Kidney epithelial cell (primary cell): Measurements from ENCODE around the gene ELOVL6. TPM values are rescaled to one million over a fixed set of nuclear protein-coding genes. Genes with fewer than 3 reads are reported as not detected.

ENCODE experiments used
- DNase-seq: peaks from one replicate; pipeline ENCODE4 v3.0.0-alpha.2; 2010; ENCODE audit warnings: low read depth
- H3K27me3 ChIP-seq: 2 replicates; pipeline ENCODE4 v1.6.0; 2011; ENCODE audit warnings: low read length; ENCODE audit not compliant: control insufficient read depth, insufficient read depth
- H3K36me3 ChIP-seq: 2 replicates; pipeline ENCODE4 v1.5.1; 2011; ENCODE audit warnings: low read length; ENCODE audit not compliant: control insufficient read depth, insufficient read depth
- H3K4me3 ChIP-seq: 2 replicates; pipeline ENCODE4 v1.5.1; 2011; ENCODE audit warnings: low read depth, mild to moderate bottlenecking, control low read depth, low read length
- total RNA-seq: library from RNA; depleted of rRNA; stranded (reverse); fragments of >200 nt; gene quantifications from 2 replicates; pipeline ENCODE4 v1.2.3, GENCODE V29; 2015
- TF ChIP-seq, protein P1 (sequence below): IDR thresholded peaks from 2 replicates; pipeline ENCODE4 v1.5.1; 2011; ENCODE audit warnings: mild to moderate bottlenecking, moderate library complexity, low read length, control low read depth, inconsistent platforms; ENCODE audit not compliant: insufficient read depth, poor library complexity, severe bottlenecking

The ELOVL6 gene
- total RNA-seq, 1 donor from 2014 or later: 21.6 TPM

DNA sequence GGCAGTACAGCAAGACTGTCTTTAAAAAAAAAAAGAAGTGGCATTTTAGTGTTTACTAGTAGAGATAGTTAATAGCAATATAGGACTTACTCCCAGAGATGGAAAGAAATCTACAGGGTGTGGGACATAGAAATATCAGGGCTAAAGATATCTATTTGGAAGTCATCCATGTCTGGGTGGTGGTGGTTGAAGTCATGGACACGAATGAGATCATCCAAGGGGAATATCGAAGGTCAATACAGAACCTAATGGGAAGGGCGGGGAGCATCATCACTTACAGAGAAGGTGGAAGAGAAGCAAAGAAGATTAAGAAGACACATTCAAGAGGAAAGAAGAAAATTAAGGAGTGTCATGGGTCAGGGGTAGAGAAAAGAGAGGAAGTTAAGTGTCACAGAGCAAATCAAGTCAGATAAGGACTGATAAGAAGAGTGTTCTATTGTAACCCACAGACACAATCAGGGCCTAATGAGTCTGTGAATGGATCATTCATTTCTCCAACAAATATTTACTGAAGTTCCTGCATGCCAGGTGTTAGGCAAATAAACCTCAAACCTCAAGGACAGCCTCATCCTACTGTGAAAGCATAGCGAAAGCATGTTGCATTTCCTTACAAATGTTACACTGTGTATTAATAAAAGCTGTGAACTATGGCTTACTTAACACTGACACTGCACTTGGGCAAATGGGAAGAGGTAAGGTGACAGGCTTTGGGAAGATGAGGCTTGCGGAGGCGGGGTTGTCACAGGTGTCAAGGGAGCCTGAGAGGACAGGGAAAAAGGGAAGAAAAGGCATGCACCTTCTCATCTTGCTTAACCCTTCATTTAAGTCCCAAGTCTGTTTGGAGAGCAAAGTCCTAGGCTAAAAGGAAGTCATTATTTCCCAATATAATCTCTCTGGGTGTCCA, 65.3 kb downstream of the ELOVL6 start:
- no peak for DNase-seq
- Histone ChIP-seq H3K36me3 (no peaks in the 10 kb centered on the region), H3K27me3 (no peaks in the 10 kb centered on the region), H3K4me3 (no peak overlapping the region)
- TF ChIP-seq, protein P1, sequence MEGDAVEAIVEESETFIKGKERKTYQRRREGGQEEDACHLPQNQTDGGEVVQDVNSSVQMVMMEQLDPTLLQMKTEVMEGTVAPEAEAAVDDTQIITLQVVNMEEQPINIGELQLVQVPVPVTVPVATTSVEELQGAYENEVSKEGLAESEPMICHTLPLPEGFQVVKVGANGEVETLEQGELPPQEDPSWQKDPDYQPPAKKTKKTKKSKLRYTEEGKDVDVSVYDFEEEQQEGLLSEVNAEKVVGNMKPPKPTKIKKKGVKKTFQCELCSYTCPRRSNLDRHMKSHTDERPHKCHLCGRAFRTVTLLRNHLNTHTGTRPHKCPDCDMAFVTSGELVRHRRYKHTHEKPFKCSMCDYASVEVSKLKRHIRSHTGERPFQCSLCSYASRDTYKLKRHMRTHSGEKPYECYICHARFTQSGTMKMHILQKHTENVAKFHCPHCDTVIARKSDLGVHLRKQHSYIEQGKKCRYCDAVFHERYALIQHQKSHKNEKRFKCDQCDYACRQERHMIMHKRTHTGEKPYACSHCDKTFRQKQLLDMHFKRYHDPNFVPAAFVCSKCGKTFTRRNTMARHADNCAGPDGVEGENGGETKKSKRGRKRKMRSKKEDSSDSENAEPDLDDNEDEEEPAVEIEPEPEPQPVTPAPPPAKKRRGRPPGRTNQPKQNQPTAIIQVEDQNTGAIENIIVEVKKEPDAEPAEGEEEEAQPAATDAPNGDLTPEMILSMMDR: no peak

DNA sequence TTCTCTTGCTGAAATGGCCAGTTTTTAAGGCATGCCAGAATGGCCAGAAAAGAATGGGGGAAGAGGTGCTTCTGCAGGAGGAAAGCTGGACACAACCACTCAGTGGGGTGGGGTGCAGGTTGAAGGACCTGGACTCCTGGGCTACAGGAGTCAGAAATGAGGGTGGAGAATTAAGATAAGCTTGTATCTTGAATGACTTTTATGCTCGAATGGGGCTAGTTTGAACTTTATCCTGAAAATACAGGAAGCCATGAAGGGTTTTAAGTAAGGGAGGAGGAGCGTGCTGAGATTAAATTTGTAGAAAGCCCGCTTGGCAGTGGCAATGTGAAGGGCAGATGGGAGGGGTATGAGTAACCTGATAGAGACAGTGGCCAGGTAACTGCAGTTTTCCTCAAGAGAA, 66.5 kb downstream of the ELOVL6 start:
- Histone ChIP-seq H3K4me3 (no peak overlapping the region), H3K36me3 (no peaks in the 10 kb centered on the region), H3K27me3 (no peaks in the 10 kb centered on the region)
- TF ChIP-seq, protein P1: no peak
- DNase-seq: no peak

DNA sequence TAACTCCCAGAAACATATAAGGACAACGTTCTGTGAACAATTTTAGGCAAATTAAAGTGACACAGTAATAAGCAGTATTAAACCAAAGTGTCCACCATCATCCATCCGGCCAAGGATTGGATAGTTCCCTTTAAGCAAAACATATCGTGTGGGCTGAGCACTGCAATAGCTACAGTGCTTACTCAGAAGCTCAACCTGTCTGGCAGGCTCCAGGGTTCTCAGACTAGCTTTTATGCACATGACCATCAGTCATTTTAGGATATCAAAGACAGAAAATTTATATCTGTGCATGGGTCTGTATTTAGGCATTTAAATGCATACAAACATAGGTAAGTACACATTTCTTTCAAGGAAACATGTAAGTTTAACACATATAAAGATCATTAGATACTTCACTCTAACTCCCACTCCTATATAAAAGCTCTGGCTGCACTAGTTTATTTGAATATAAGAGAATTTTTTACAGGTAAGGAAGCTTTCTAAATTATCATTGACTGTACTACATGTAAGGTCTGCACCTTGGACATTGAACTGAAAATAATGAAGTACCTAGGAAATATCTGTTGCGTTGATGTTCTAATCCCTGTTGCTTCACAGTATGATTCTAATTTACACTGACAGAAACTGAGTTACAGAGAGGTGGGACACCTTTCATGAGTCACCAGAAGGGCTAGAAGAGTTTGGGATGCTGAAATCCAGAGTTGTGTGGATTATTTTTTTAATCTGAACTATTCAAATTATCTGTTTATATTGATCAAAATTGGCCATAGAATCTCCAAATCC, 67.6 kb downstream of the ELOVL6 start:
- Histone ChIP-seq H3K4me3 (no peak overlapping the region), H3K36me3 (no peaks in the 10 kb centered on the region), H3K27me3 (no peaks in the 10 kb centered on the region)
- DNase-seq: no peak
- TF ChIP-seq, protein P1: no peak

DNA sequence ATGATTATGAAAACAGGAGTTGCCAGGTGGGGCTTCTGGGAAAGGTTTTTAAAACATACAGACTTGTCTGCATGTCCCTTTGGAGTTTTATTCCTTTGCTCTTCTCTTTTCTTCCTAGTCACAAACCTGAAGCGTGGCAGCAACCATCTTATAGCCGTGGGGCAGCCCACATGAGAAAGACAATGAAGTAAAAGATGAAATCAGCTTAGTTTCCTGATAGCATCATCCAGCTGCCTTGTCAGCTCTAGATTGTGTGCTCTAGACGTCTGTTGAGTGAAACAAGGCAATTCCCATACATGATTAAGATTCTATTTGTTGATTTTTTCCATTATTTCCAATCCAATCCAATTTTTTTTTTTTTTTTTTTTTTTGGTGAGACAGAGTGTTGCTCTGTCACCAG, 68.9 kb downstream of the ELOVL6 start:
- TF ChIP-seq, protein P1: no peak
- no peak for DNase-seq
- Histone ChIP-seq H3K36me3 (no peaks in the 10 kb centered on the region), H3K27me3 (no peaks in the 10 kb centered on the region), H3K4me3 (no peak overlapping the region)

DNA sequence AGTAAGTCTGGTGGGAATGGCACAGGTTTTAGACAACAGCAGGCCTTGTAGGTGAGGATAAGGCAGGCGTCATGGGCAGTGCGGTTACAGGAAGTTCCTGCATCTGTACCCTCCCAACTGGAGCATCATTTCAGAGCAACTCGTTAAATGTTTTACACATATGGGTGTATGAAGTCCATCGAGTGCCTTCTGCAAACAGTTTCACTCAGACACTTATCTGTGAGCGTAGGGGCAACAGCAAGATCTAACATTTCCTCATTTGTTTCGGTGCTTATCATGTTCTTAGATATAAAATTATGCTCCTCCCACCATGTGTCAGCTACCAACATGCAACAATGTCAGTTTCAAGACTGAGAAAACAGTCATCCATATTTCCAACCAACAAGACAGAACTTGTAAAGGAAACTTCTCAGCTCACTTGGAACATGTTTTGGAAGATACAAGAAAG, 69.9 kb downstream of the ELOVL6 start:
- H3K27me3 ChIP-seq: no peaks in the 10 kb centered on the region
- no peak overlapping the region for H3K4me3 ChIP-seq
- TF ChIP-seq, protein P1: no peak
- H3K36me3 ChIP-seq: no peaks in the 10 kb centered on the region
- no peak for DNase-seq
